ENCODE results near the gene ENO3. TPM values are rescaled to one million over a fixed set of nuclear protein-coding genes. Genes with fewer than 3 reads are reported as not detected.
"Not testable (repeated sequence)": the region's sequence is repeated elsewhere in the genome, so short reads cannot be mapped to it uniquely, and the experiment has no call there.

Gene ENO3
- 100 to 1,000 TPM in 1 of 2 donors, 10 to 100 TPM in 1; 90.0 to 102 TPM for total RNA-seq

- H3K27ac Mint-ChIP-seq = peak within 1 kb of the TSS; percentile 95
- no peaks in the 10 kb centered on the region for H3K9me3 Mint-ChIP-seq
- peaks cover 29% of the 10 kb centered on the region for H3K4me1 Mint-ChIP-seq (ENCODE audit: low read depth)
- ATAC-seq (replicated peaks in 1 of 2) = no peak
- peaks cover 11 to 16% of the 10 kb centered on the region in 2 donors for H3K36me3 Mint-ChIP-seq (ENCODE audit: insufficient read depth in 2 of 2)
- peak within 1 kb of the TSS; percentile 89 to 90 for H3K4me3 Mint-ChIP-seq
- H3K27me3 Mint-ChIP-seq (ENCODE audit: low read depth) = no peaks in the 10 kb centered on the region
- no peak for DNase-seq
These were observed at the start of gene ENO3 for GRCh38 chr17:4950746-4951204. TSS of gene ENO3 (plus strand) at chr17:4951119. CDS start at chr17:4951830, 711 bp downstream.

- Mint-ChIP-seq H3K27me3 (ENCODE audit: low read depth) (no peaks in the 10 kb centered on the region), H3K27ac (no peak overlapping the region), H3K4me3 (peak overlapping the region in 1 of 2 donors; percentile 86), H3K9me3 (no peaks in the 10 kb centered on the region), H3K36me3 (ENCODE audit: insufficient read depth in 2 of 2) (peaks cover 0 to 7% of the 10 kb centered on the region in 2 donors), H3K4me1 (ENCODE audit: low read depth) (peaks cover 30% of the 10 kb centered on the region)
- DNase-seq (peak in 1 of 2 donors; percentile 24), ATAC-seq (replicated peaks in 1 of 2) (no peak)
These were observed 49.1 kb upstream of the ENO3 start for GRCh38 chr17:4901648-4902344.

GRCh38 chr17:4902540-4902939 lies 48.4 kb upstream of the ENO3 start:
- no peaks in the 10 kb centered on the region for H3K9me3 Mint-ChIP-seq
- no peak for ATAC-seq (replicated peaks in 1 of 2)
- H3K27me3 Mint-ChIP-seq (ENCODE audit: low read depth) = no peaks in the 10 kb centered on the region
- H3K4me1 Mint-ChIP-seq (ENCODE audit: low read depth) = peaks cover 30% of the 10 kb centered on the region
- peak overlapping the region; percentile 35 to 79 for H3K4me3 Mint-ChIP-seq
- H3K36me3 Mint-ChIP-seq (ENCODE audit: insufficient read depth in 2 of 2) = peaks cover 0 to 7% of the 10 kb centered on the region in 2 donors
- H3K27ac Mint-ChIP-seq = peak overlapping the region; percentile 75
- no peak for DNase-seq

- DNase-seq (peak; percentile 80 to 84), ATAC-seq (replicated peaks in 1 of 2) (peak; percentile 41 to 49)
- Mint-ChIP-seq H3K27me3 (ENCODE audit: low read depth) (no peaks in the 10 kb centered on the region), H3K36me3 (ENCODE audit: insufficient read depth in 2 of 2) (peaks cover 0 to 7% of the 10 kb centered on the region in 2 donors), H3K4me3 (peak within 1 kb of the TSS; percentile 78 to 79), H3K4me1 (ENCODE audit: low read depth) (peaks cover 30% of the 10 kb centered on the region), H3K27ac (peak within 1 kb of the TSS; percentile 75), H3K9me3 (no peaks in the 10 kb centered on the region)
These were observed 47.7 kb upstream of the ENO3 start, which contains the start of gene CHRNE for GRCh38 chr17:4903051-4903818. TSS of gene CHRNE (minus strand) at chr17:4903098. CDS start at chr17:4903063, 35 bp downstream.

GRCh38 chr17:4906642-4907041 lies 44.3 kb upstream of the ENO3 start:
- not testable (repeated sequence) for ATAC-seq (replicated peaks in 1 of 2); H3K9me3 Mint-ChIP-seq; H3K27ac Mint-ChIP-seq; H3K4me3 Mint-ChIP-seq; H3K36me3 Mint-ChIP-seq (ENCODE audit: insufficient read depth in 2 of 2); DNase-seq; H3K27me3 Mint-ChIP-seq (ENCODE audit: low read depth)
- peaks cover 18% of the 10 kb centered on the region for H3K4me1 Mint-ChIP-seq (ENCODE audit: low read depth)

- H3K27me3 Mint-ChIP-seq (ENCODE audit: low read depth) = no peaks in the 10 kb centered on the region
- DNase-seq (no peak), ATAC-seq (replicated peaks in 1 of 2) (peak; percentile 30)
- no peaks in the 10 kb centered on the region for H3K36me3 Mint-ChIP-seq (ENCODE audit: insufficient read depth in 2 of 2)
- H3K4me3 Mint-ChIP-seq = no peak overlapping the region
- peaks cover 6% of the 10 kb centered on the region for H3K4me1 Mint-ChIP-seq (ENCODE audit: low read depth)
- H3K9me3 Mint-ChIP-seq = no peaks in the 10 kb centered on the region
- no peak overlapping the region for H3K27ac Mint-ChIP-seq
These were observed 42.6 kb upstream of the ENO3 start for GRCh38 chr17:4908301-4908700.

GRCh38 chr17:4908711-4909496 lies 42.0 kb upstream of the ENO3 start:
- H3K27ac Mint-ChIP-seq = no peak overlapping the region
- ATAC-seq (replicated peaks in 1 of 2) (peak; percentile 96 to 98), DNase-seq (peak; percentile 82 to 84)
- no peaks in the 10 kb centered on the region for H3K27me3 Mint-ChIP-seq (ENCODE audit: low read depth)
- H3K36me3 Mint-ChIP-seq (ENCODE audit: insufficient read depth in 2 of 2) = no peaks in the 10 kb centered on the region
- H3K9me3 Mint-ChIP-seq = no peaks in the 10 kb centered on the region
- H3K4me3 Mint-ChIP-seq = no peak overlapping the region
- peaks cover under 1% of the 10 kb centered on the region for H3K4me1 Mint-ChIP-seq (ENCODE audit: low read depth)

- Mint-ChIP-seq H3K36me3 (ENCODE audit: insufficient read depth in 2 of 2) (no peaks in the 10 kb centered on the region), H3K4me1 (ENCODE audit: low read depth) (no peaks in the 10 kb centered on the region), H3K27me3 (ENCODE audit: low read depth) (no peaks in the 10 kb centered on the region), H3K4me3 (no peak overlapping the region), H3K9me3 (no peaks in the 10 kb centered on the region), H3K27ac (no peak overlapping the region)
- DNase-seq (no peak), ATAC-seq (replicated peaks in 1 of 2) (no peak)
These were observed 36.9 kb upstream of the ENO3 start for GRCh38 chr17:4913994-4914393.

GRCh38 chr17:4914551-4914950 lies 36.4 kb upstream of the ENO3 start:
- H3K27me3 Mint-ChIP-seq (ENCODE audit: low read depth); H3K36me3 Mint-ChIP-seq (ENCODE audit: insufficient read depth in 2 of 2); H3K4me1 Mint-ChIP-seq (ENCODE audit: low read depth); DNase-seq; H3K9me3 Mint-ChIP-seq; H3K27ac Mint-ChIP-seq; H3K4me3 Mint-ChIP-seq; ATAC-seq (replicated peaks in 1 of 2): not testable (repeated sequence)

GRCh38 chr17:4919511-4920047 lies 31.3 kb upstream of the ENO3 start:
- Mint-ChIP-seq H3K27ac (no peak overlapping the region), H3K9me3 (no peaks in the 10 kb centered on the region), H3K27me3 (ENCODE audit: low read depth) (no peaks in the 10 kb centered on the region), H3K4me1 (ENCODE audit: low read depth) (peaks cover 4% of the 10 kb centered on the region), H3K4me3 (no peak overlapping the region), H3K36me3 (ENCODE audit: insufficient read depth in 2 of 2) (no peaks in the 10 kb centered on the region)
- DNase-seq (no peak), ATAC-seq (replicated peaks in 1 of 2) (no peak)

- Mint-ChIP-seq H3K27me3 (ENCODE audit: low read depth) (no peaks in the 10 kb centered on the region), H3K27ac (no peak overlapping the region), H3K4me3 (no peak overlapping the region), H3K4me1 (ENCODE audit: low read depth) (peaks cover 4% of the 10 kb centered on the region), H3K9me3 (no peaks in the 10 kb centered on the region), H3K36me3 (ENCODE audit: insufficient read depth in 2 of 2) (no peaks in the 10 kb centered on the region)
- ATAC-seq (replicated peaks in 1 of 2) (no peak), DNase-seq (no peak)
These were observed 30.4 kb upstream of the ENO3 start for GRCh38 chr17:4920351-4921048.

- peaks cover 4% of the 10 kb centered on the region for H3K4me1 Mint-ChIP-seq (ENCODE audit: low read depth)
- H3K4me3 Mint-ChIP-seq = no peak overlapping the region
- H3K9me3 Mint-ChIP-seq = no peaks in the 10 kb centered on the region
- H3K27ac Mint-ChIP-seq = no peak overlapping the region
- ATAC-seq (replicated peaks in 1 of 2) (no peak), DNase-seq (no peak)
- H3K27me3 Mint-ChIP-seq (ENCODE audit: low read depth) = no peaks in the 10 kb centered on the region
- no peaks in the 10 kb centered on the region for H3K36me3 Mint-ChIP-seq (ENCODE audit: insufficient read depth in 2 of 2)
These were observed 29.6 kb upstream of the ENO3 start for GRCh38 chr17:4921320-4921719.

Measured in activated T-cell treated with anti-CD3 and anti-CD28 coated beads, Interleukin-2, amount 50 U/mL, for 72 hours (primary cell).